HG03469 (cell line): ENCODE measurements around the gene SKAP2.
A peak's percentile ranks its signal among the peaks of the same experiment; 100 is the strongest.

ENCODE experiments used
- ATAC-seq: cut with Tn5 transposase; IDR thresholded peaks from one replicate; pipeline ENCODE4 v1.9.1; 2021; ENCODE audit warnings: mild to moderate bottlenecking, moderate library complexity, moderate number of reproducible peaks; ENCODE audit not compliant: unreplicated experiment

SKAP2 gene

DNA sequence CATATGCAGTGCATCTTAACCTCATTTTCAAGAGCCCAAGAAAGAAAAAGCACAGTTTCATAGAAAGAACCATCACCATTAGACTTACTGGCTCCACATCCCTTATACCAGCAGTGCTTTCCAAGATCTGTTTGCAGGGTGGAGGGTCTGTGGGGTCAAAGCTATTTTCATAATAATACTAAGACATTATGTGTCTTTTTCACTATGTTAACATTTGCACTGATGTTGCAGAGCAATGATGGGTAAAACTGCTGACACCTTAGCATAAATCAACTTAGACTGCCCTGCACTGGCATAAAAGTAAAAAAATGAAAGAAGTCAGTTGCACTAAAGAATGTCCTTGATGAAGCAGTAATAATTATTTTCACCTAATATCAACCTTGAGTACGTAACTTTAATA is 166.2 kb downstream of the SKAP2 start:
- ATAC-seq, result no peak

DNA sequence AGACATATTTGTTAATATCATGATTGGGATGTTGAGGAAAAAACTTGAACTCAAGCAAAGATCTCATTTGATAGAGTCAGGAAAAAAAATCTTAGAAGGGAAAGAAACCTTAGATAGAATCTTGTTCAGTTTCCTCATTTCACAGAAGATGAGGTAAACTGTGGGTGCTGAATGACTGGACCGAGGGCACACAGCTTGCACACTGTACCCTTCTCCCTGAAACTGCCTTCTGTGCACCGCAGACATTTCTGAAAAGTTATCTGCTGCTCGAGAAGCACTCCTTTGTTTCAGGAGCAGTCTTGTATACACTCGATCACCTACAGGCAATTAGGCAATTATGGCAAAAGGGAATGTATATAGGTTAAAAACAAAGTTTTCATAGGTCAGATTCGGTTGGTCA is 167.4 kb downstream of the SKAP2 start:
- no peak for ATAC-seq

DNA sequence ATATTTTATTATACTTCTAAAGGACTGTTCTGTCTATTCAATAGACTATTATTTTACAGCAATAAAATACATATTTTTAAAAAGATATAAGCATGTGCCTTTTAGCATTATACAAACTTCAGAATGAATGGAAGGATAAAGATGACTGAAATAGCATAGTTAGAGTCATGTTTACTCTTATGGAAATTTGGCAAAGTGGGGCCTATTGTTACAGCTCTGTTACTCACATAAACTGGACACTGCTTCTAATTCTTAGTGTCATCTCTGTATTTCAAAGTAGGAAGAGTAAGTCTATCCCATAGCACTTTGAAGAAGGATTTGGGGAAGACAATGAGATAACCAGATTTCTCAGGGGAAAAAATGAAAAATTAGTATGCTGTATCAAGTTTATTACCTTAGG is 168.2 kb downstream of the SKAP2 start:
- ATAC-seq, result no peak

DNA sequence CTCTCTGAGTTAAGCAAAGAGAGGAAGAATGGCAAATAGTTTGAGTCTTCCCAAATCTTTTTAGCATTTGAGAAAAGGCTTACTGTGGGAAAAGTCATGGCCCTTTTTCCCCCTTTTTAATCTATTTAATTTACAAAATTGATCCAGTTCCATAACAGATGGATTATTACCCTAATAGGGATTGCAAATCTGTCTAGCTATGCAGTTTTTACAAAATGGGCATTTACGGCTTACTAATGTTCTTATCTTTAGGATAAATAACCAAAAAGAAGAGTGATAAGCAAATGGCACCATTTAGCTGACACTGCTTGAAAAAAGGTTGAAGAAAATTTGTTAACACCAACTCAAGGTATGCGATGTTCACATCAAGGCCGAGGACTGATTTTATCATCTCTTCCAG is 169.7 kb downstream of the SKAP2 start:
- no peak for ATAC-seq

DNA sequence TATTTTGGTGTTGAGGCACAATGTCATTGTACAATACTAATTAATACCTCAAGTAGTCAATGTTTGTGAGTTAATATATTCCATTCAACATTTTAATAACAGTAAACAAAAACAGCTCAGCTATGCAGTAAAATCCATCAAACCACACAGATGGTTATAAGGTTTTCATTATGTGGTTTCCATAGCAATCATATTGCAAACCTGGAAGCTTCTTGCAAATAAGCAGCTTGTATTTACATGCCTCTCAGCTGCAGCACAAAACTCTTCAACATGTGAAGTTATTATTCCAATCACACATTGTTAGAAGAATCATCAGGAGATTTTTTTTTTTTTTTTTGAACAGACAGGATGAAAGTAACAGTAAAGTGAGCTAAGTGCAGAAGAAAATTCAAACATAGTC is 170.2 kb downstream of the SKAP2 start:
- no peak for ATAC-seq

DNA sequence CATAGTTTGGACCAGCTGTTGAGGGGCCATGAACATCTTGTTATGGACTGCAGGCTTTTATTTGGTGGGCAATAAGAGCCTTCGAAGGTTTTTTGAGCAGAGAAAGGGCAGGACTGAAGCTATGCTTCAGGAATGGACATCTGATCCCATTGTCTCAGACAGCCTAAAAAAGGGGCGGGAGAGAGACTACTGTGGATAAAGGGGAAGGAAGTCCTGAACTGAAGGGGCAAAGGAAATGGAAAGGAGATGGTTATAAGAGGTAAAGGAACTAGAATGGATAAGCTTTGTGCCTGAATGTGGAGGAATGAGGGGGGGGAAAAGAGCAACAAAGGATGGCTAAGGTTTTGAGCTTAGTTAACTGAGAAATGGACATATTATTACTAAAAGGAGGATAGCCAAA is 172.5 kb downstream of the SKAP2 start:
- ATAC-seq, result no peak

DNA sequence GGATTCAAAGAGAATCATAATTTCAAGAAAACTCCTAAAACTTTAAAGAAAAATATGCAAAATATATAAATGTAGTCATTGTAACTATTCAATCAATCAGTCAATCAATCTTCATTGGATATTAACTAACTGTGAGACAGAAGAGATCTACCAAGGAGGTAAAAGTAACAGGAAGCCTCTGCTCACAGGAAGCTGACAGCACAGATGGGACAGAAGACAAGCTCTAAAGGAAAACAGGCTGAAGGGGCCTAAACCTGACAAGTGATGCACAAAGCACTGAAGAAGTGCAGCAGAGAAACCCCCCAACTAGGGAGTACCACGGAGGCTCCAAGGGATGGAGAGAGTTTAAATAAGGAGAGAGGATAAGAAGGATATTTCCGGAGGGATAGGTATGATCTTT is 173.0 kb downstream of the SKAP2 start:
- no peak for ATAC-seq

DNA sequence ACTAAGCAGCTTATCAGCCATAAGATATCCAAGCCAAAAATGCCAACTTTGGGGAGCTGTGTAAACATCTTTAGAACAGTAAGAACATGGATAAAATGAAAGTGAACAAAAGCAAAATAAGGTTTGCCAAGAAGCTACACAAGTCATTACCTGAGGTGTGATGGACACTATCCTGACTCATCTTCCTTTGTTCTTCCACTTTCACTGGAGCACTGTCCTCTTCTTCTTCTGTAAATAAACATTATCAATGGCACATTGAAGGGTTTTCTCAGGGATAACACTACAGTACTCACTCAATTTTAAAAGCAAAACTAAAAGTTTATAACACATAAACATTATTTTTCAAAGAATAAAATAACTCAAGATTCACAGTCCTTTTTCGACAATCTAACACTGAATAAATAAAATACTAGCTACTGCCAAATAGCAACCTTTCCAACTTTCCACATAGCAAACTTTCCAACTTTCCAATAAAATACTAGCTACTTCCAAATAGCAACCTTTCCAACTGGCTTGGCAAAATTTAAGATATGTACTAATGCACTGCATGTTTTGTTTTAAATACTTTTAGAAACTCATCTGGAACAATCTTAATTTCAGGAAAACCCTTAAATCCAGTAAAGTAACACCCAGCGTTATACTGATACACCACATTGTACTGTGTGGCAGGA is 174.1 kb downstream of the SKAP2 start:
- ATAC-seq, result no peak

DNA sequence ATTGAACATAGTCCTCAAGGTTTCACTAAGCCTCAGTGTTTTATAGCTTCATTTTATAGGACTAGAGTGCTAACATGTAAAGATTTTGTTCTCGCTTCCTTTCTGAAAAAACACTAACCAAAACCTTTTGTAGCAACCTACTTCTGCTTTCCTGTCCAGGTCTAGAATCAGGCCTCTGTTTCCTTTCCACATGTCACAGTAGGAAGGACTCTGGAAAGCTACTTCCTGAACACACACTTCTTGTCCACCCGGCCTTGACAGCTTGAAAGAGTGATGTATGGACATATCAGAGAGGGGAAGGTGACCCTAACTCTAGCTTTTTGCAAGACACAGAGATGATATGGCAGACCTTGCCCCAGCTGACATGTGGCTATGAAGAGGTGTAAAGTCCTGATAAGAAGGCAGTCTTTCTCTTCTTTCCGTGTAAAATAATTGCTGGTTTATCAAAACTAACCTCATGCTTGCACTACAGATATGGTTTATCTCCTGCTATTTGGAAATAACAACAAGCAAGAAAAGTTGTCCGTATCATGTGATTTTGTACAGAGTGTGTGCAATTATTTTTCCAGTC is 175.4 kb downstream of the SKAP2 start:
- ATAC-seq, result peak; percentile 58

DNA sequence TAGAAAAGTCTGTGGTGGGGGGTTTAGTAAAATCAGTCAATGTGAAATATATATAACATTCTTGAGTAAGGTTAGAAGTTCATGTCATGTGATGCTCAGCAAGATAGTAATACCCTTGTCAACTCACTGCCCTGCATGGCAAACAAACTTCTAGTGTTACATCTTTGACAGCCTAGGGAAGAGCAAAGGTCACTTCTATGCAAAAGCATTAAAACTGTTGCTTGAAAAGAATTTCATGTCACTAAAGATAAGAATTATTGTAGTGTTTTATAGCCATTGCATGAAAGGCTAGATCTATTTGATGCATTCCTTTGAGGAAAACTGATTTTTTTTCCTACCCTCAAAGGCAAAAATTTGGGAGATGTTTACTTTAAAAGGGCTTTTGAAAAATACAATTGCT is 176.0 kb downstream of the SKAP2 start:
- ATAC-seq, result no peak

DNA sequence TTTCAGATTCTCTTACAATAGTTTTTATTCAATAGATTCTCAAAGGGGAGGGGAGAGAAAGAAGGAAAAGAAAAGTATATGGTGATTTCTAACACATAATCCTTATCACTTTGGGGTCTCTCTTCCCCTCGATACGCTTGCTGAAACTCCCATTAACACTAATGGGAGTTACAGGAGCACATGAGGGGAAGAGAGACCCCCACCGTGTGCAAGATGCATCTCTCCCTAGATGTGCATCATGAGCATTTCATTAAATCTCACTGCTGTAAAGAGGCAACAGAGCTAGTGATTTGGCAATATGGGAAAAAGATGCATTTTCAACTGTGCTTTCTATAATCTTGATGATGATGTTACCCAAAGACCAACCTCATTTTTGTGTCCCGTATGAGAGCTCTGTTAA is 177.4 kb downstream of the SKAP2 start:
- ATAC-seq, result no peak

DNA sequence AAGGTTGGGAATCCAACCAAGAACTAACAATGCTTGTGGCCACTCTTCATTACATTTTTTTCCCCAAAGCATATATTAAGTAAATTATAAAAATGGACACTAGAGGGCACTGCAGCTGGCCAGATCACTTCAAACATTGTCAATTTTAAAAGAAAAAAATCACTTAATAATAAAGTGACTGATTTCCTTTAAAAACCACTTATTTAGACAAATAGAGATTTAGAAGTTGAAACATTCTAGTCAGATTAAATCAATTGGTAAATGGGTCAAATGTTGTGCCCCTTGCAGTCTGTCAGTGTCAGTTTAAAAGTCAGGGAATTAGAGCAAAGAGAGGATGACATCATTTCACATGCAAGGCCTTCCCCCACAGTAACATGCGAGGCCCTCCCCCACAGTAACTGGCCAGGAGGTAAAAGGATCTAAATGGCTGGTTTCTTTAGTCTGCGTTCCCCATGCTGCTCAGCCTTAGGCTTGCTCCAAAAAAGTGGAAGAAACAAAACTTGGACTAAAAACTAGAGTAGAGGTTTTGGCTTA is 177.9 kb downstream of the SKAP2 start:
- ATAC-seq, result no peak

DNA sequence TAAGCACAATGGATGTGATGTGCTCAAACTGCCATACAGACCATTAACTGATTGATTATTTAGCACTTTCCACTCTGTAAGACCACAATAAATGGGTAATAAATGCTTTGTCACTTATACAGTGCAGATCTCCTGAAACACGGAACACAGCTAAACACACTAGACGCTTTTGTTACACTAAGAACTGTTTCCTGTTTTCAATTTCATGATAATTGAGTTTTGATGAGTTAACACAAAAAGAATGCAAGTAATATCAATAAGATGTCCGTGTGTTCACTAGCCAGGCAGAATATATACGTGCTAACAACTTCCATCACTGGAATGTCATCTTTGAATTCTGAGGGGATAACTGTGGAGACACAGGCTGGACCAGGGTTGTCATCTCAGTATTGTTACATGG is 178.8 kb downstream of the SKAP2 start:
- no peak for ATAC-seq

DNA sequence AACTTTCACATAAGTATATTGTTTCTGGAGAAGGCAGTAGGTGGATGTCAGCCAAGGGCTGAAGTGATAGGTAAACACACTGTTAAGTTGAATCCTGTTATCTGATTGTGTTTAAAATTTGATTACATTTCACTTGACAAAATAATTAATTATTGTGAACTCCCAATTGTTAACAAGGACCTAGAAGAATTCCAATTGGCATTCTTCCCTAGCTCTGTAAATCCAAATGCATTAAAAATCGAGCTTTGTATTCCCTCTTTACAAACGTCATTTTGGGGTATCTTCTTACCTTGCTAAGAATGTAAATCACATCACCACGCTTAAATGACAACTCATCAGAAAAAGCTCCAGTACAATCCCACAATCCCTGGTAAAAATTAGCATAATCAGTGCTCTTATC is 179.9 kb downstream of the SKAP2 start:
- no peak for ATAC-seq

DNA sequence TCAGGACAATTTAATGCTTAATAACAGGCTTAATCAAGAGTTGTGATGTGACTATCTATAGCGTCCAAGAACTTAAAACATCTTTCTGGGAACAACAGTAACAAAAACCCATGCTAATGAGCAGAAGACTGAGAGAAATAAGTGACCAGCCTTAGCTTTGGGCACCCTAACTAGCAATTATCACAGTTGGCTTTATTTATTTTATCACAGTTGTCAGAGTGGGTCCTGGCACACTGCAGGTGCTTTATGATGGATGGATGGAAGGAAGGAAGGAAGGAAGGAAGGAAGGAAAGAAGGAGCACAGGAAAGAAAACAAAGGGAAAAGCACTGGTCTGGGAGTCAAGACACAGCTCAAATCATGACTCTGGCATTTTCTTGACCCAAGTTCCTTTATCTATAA is 181.1 kb downstream of the SKAP2 start:
- ATAC-seq, result no peak

DNA sequence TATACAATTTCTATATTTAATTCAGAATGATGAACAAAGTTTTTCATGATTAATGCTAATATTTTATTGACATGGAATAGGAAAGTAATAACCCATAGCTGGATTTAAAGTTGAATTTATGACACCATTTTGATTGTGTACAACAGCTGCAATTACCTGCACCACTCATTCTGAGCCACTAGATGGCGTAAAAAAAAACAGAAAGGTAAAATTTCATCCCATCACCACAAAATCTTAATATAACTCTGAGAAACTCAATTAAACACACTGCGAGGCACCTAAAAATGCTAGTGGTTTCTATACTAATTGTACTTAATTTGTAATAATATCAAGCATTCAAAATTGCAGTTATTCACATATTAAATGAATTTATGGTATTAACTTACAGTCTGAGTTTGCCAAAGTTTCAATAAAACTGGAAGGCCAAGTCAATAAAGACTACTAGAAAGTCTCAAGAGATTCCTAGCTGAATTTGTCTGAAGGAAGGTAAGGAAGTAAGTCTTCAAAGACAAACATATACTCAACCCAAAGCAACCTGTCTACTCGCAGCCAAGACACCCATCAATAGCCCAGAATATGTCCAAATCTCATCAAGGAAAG is 182.5 kb downstream of the SKAP2 start:
- no peak for ATAC-seq

DNA sequence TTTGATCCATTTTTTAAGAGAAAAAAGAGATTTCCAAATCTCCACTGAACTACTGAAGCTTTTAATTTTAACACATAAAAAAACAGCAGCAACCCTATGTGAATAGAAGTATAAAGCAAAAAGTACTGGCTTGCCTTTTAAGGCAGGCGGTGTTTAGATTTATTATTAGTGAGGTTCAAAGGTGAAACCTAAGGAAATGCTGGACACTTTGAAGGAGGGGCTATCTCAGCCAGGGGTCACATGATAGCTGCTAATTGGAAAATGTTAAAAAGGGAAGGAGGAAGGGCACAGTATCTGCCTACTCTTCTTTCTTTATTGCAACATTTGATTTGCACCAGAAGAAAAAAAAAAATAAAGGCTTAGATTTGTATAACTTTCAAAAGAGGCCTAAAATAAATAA is 183.8 kb downstream of the SKAP2 start:
- no peak for ATAC-seq

DNA sequence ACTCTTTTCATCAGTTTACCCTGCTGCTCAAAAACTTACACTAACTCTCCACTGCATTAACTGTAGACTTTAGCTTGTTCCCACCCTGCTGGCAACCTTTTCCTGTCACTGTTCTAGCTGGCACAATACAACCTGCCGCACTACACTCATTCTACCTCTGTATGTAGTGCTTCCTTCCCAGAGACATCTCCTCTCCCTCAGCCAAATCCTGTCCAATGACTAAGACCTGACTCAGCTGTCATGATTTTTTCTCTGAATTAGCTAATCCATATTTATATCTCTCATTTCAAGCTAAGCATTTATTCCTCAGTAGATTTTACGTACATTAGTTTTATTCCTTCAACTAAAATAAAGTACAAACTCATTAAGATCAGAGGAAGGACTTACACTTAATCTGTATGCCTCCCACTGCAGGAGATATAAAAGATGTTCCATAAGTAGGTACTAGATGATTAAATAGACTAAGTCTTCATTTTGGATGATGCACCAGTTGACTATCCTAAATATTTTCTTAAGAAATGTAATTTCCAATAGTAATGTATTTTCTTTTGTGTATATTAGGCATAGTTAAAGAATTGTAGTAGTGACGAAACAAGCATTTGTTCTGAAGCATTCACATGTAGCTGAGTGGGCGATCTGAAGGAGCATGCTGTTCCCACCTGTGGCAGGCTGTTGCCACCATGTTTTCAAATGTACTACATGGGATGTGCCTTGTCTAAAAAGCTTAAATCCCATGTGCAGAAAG is 189.1 kb downstream of the SKAP2 start:
- ATAC-seq, result no peak

DNA sequence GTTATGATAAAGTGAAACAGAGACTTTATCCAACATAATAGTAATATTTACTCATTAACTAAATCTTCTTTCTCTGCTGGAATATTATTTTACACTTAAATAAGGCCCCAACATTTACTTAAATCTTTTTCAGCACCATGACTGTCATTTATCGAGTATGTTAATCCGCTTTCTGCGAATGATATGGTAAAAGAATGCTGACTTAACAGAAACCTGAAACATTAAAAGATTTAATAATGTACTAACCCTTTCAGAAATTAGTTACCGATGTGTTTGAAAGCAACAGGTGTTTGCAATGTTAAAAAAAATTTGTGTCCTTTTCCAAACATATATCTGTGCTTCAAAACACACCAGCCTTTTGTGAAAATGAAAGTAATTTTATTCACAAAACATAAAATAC is 190.5 kb downstream of the SKAP2 start:
- no peak for ATAC-seq

DNA sequence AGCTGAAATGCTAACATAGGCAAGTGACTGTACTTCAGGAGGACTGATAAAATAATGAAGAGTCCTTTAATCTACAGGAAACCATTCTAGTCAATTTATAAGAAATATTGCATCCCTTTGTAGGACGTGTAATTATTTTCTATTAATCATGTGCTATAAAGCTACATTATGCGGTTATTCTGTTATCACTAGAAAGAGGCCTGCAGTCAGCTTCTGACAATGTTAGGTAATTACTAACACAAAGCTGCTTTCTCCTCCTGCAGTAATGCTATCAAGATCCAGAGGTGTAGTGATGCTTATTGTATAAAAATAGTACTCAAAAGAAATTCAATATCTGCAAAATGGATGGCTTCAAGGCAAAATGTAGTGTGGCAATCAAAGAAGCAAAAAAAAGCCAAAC is 191.1 kb downstream of the SKAP2 start:
- ATAC-seq, result no peak

DNA sequence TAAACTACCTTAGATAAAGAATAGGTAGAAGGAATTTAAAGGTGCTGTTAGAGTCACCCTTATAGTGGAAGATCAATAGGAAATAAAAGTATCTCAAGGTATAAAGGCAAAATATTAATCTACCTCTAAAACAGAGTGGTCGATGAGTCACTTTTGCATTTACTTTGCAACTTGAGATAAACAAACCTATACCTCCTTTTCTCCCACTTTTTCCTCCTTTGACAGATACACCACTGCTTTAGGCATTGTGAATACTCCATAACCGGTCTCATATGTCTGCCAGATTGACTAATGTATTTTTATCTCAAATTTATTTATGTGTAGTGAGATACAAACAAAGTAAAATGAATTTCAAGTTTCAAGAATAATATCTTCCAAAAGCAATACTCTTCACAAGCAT is 193.5 kb downstream of the SKAP2 start:
- no peak for ATAC-seq

DNA sequence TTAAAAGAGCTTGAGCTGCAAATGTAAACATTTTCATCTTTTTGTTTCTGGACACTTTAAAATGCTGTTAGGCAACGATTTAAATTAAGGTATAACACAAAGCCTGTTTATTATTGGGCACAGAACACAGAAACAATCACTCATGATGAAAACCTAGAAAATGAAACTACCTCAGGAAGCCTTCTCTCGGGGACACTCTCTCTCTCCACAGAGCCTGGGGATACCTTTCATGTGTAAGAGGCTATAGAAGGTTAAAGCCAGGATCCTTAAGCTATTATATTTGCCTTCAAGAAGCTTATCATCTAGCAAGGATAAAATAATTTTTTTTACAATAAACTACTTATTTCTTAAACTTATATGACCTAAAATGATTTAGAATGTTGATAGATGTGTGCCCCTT is 194.1 kb downstream of the SKAP2 start:
- no peak for ATAC-seq
